Astrocyte (in vitro differentiated cells and primary cell): ENCODE measurements around the gene CPAMD8. TPM values are rescaled to one million over a fixed set of nuclear protein-coding genes. Genes with fewer than 3 reads are reported as not detected.

Experiments
- DNase-seq: peaks from one replicate; pipeline ENCODE4 v3.0.0-alpha.2; 2010; ENCODE audit warnings: low read depth
- FAIRE-seq: peaks from 2 replicates; lab custom pipeline; 2011; peaks lifted over from hg19 to GRCh38; lab: Jason Lieb, UNC
- H2AFZ ChIP-seq: 2 replicates; pipeline ENCODE4 v1.6.0; 2012; ENCODE audit warnings: low read depth, low read length, inconsistent platforms
- H3K27ac ChIP-seq: 2 replicates; pipeline ENCODE4 v1.5.1; 2011; ENCODE audit warnings: low read depth, low read length, inconsistent platforms
- H3K27me3 ChIP-seq: 2 replicates; pipeline ENCODE4 v1.6.0; 2011; ENCODE audit warnings: low read length, inconsistent platforms; ENCODE audit not compliant: insufficient read depth
- H3K36me3 ChIP-seq: 2 replicates; pipeline ENCODE4 v1.5.1; 2011; ENCODE audit warnings: low read length, inconsistent platforms; ENCODE audit not compliant: insufficient read depth
- H3K4me1 ChIP-seq: 2 replicates; pipeline ENCODE4 v1.5.1; 2011; ENCODE audit warnings: low read length, inconsistent platforms; ENCODE audit not compliant: insufficient read depth
- H3K4me2 ChIP-seq: 2 replicates; pipeline ENCODE4 v1.6.0; 2012; ENCODE audit warnings: low read length, inconsistent platforms
- H3K4me3 ChIP-seq: 2 replicates; pipeline ENCODE4 v1.5.1; 2011; ENCODE audit warnings: low read depth, mild to moderate bottlenecking, low read length, inconsistent platforms; ENCODE audit not compliant: insufficient read depth
- H3K79me2 ChIP-seq: 2 replicates; pipeline ENCODE4 v1.6.0; 2012; ENCODE audit warnings: mild to moderate bottlenecking, low read length, inconsistent platforms; ENCODE audit not compliant: insufficient read depth
- H3K9ac ChIP-seq: 2 replicates; pipeline ENCODE4 v1.6.0; 2012; ENCODE audit warnings: mild to moderate bottlenecking, low read length, inconsistent platforms
- H3K9me3 ChIP-seq: 2 replicates; pipeline ENCODE4 v1.5.1; 2012; ENCODE audit warnings: low read depth, mild to moderate bottlenecking, low read length, inconsistent platforms; ENCODE audit not compliant: insufficient read depth
- H4K20me1 ChIP-seq: 2 replicates; pipeline ENCODE4 v1.6.0; 2012; ENCODE audit warnings: low read length, inconsistent platforms; ENCODE audit not compliant: insufficient read depth
- H3K27ac Mint-ChIP-seq: one replicate; pipeline ENCODE4 v1.8.0; 2021; ENCODE audit warnings: mild to moderate bottlenecking, mixed read lengths; ENCODE audit not compliant: unreplicated experiment
- H3K27me3 Mint-ChIP-seq: one replicate; pipeline ENCODE4 v1.8.0; 2021; ENCODE audit warnings: low read depth, mixed read lengths; ENCODE audit not compliant: unreplicated experiment
- H3K36me3 Mint-ChIP-seq: one replicate; pipeline ENCODE4 v1.8.0; 2021; ENCODE audit warnings: low read depth, mixed read lengths; ENCODE audit not compliant: unreplicated experiment
- H3K4me1 Mint-ChIP-seq: one replicate; pipeline ENCODE4 v1.8.0; 2021; ENCODE audit warnings: low read depth, mixed read lengths; ENCODE audit not compliant: unreplicated experiment
- H3K4me3 Mint-ChIP-seq: one replicate; pipeline ENCODE4 v1.8.0; 2021; ENCODE audit warnings: mild to moderate bottlenecking, moderate library complexity, mixed read lengths; ENCODE audit not compliant: unreplicated experiment
- H3K9me3 Mint-ChIP-seq: one replicate; pipeline ENCODE4 v1.8.0; 2021; ENCODE audit warnings: mild to moderate bottlenecking, mixed read lengths; ENCODE audit not compliant: unreplicated experiment
- CTCF ChIP-seq: IDR thresholded peaks from 2 replicates; pipeline ENCODE4 v1.5.1; 2011; ENCODE audit warnings: low read depth, mild to moderate bottlenecking, inconsistent platforms, low read length, moderate library complexity; ENCODE audit not compliant: insufficient read depth
- EZH2 ChIP-seq: IDR thresholded peaks from 2 replicates; pipeline ENCODE4 v1.6.1; 2012; ENCODE audit warnings: mild to moderate bottlenecking, low read length, inconsistent platforms; ENCODE audit not compliant: insufficient read depth
- total RNA-seq: library from RNA; stranded (reverse); gene quantifications from 2 replicates; pipeline ENCODE4 v1.2.1, GENCODE V29; 2021

CPAMD8 gene
- total RNA-seq, 1 donor from 2014 or later: 1.9 TPM

GRCh38 chr19:16904599-16904998 lies 122.0 kb downstream of the CPAMD8 start:
- FAIRE-seq (no peak), DNase-seq (no peak)
- Mint-ChIP-seq H3K9me3 (peaks cover 4% of the 10 kb centered on the region), H3K4me3 (no peak overlapping the region), H3K4me1 (no peaks in the 10 kb centered on the region), H3K27ac (no peak overlapping the region), H3K36me3 (no peaks in the 10 kb centered on the region), H3K27me3 (peaks cover 6% of the 10 kb centered on the region)
- H3K9me3 ChIP-seq: peaks cover 4% of the 10 kb centered on the region
- no peak overlapping the region for H3K9ac ChIP-seq
- H3K27me3 ChIP-seq: peaks cover 2% of the 10 kb centered on the region
- no peak overlapping the region for H3K27ac ChIP-seq
- no peaks in the 10 kb centered on the region for H3K36me3 ChIP-seq
- no peaks in the 10 kb centered on the region for H3K4me1 ChIP-seq
- no peak overlapping the region for H3K4me3 ChIP-seq
- no peaks in the 10 kb centered on the region for H4K20me1 ChIP-seq
- no peak overlapping the region for H3K4me2 ChIP-seq
- H2AFZ ChIP-seq: no peak overlapping the region
- no peak for TF ChIP-seq EZH2
- TF ChIP-seq CTCF: no peak
- H3K79me2 ChIP-seq: no peaks in the 10 kb centered on the region

DNA sequence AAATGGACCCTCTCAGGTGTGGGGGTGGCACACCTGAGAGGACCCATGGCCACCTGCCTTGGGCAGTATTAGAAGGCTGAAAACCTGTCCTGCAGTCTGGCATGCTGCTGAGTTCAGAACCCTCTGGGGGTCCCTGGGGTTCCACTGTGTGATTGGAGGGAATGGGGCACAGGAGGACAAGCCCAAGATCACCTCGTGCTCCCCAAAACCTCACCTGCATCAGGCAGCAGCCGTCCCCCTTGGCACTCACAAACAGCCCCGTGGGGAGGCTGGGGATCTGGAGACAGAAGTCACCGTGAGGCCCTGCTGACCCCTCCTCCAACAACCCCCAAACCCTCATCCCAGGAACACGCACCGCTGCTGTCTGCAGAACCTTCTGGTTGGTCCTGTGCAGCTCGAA lies 123.3 kb downstream of the CPAMD8 start:
- no peak overlapping the region for H3K4me2 ChIP-seq
- H3K36me3 Mint-ChIP-seq: no peaks in the 10 kb centered on the region
- no peaks in the 10 kb centered on the region for H3K4me1 Mint-ChIP-seq
- no peak overlapping the region for H3K4me3 ChIP-seq
- H3K9me3 Mint-ChIP-seq: peaks cover 4% of the 10 kb centered on the region
- H3K4me3 Mint-ChIP-seq: no peak overlapping the region
- H4K20me1 ChIP-seq: no peaks in the 10 kb centered on the region
- peaks cover 4% of the 10 kb centered on the region for H3K9me3 ChIP-seq
- peaks cover 7% of the 10 kb centered on the region for H3K27me3 Mint-ChIP-seq
- H3K27ac ChIP-seq: no peak overlapping the region
- H3K9ac ChIP-seq: no peak overlapping the region
- H3K27ac Mint-ChIP-seq: no peak overlapping the region
- peaks cover 2% of the 10 kb centered on the region for H3K27me3 ChIP-seq
- no peak overlapping the region for H2AFZ ChIP-seq
- no peak for TF ChIP-seq CTCF
- TF ChIP-seq EZH2: no peak
- FAIRE-seq (no peak), DNase-seq (no peak)
- H3K79me2 ChIP-seq: no peaks in the 10 kb centered on the region
- no peaks in the 10 kb centered on the region for H3K36me3 ChIP-seq
- no peaks in the 10 kb centered on the region for H3K4me1 ChIP-seq

GRCh38 chr19:16902545-16902944 lies 124.1 kb downstream of the CPAMD8 start:
- no peak for TF ChIP-seq CTCF
- TF ChIP-seq EZH2: no peak
- no peak overlapping the region for H3K4me2 ChIP-seq
- no peak for DNase-seq
- no peak overlapping the region for H3K27ac ChIP-seq
- H3K36me3 ChIP-seq: no peaks in the 10 kb centered on the region
- H3K9ac ChIP-seq: no peak overlapping the region
- peaks cover 4% of the 10 kb centered on the region for H3K9me3 ChIP-seq
- no peak overlapping the region for H2AFZ ChIP-seq
- FAIRE-seq: no peak
- peaks cover 2% of the 10 kb centered on the region for H3K27me3 ChIP-seq
- no peak overlapping the region for H3K27ac Mint-ChIP-seq
- peaks cover 9% of the 10 kb centered on the region for H3K27me3 Mint-ChIP-seq
- H3K4me1 ChIP-seq: no peaks in the 10 kb centered on the region
- H3K36me3 Mint-ChIP-seq: no peaks in the 10 kb centered on the region
- no peak overlapping the region for H3K4me3 ChIP-seq
- H3K4me1 Mint-ChIP-seq: no peaks in the 10 kb centered on the region
- H3K79me2 ChIP-seq: no peaks in the 10 kb centered on the region
- peaks cover 4% of the 10 kb centered on the region for H3K9me3 Mint-ChIP-seq
- no peak overlapping the region for H3K4me3 Mint-ChIP-seq
- no peaks in the 10 kb centered on the region for H4K20me1 ChIP-seq
